Activated CD8-positive, alpha-beta memory T cell treated with anti-CD3 and anti-CD28 coated beads, Interleukin-2, amount 50 U/mL, for 4 hours (primary cell): Measurements from ENCODE around the gene TRIM66.

Source experiments
- DNase-seq: peaks from one replicate; pipeline ENCODE4 v3.0.0-alpha.2; 2020

The TRIM66 gene

GRCh38 chr11:8654503-8654902 lies 28.0 kb downstream of the TRIM66 start:
- DNase-seq: no peak

GRCh38 chr11:8652140-8652539 lies 30.3 kb downstream of the TRIM66 start:
- DNase-seq: no peak

GRCh38 chr11:8650401-8650990 lies 32.0 kb downstream of the TRIM66 start:
- DNase-seq: no peak

GRCh38 chr11:8649361-8649760 lies 33.1 kb downstream of the TRIM66 start:
- no peak for DNase-seq

GRCh38 chr11:8646873-8647272 lies 35.6 kb downstream of the TRIM66 start:
- DNase-seq: no peak

- DNase-seq: no peak
These were observed 40.1 kb downstream of the TRIM66 start for GRCh38 chr11:8642196-8642841.

- no peak for DNase-seq
These were observed 41.1 kb downstream of the TRIM66 start for GRCh38 chr11:8641332-8641731.

GRCh38 chr11:8640267-8640906 lies 42.1 kb downstream of the TRIM66 start:
- no peak for DNase-seq

GRCh38 chr11:8639655-8640054 lies 42.8 kb downstream of the TRIM66 start:
- DNase-seq: no peak

GRCh38 chr11:8638300-8638699 lies 44.2 kb downstream of the TRIM66 start:
- no peak for DNase-seq

- no peak for DNase-seq
These were observed 46.3 kb downstream of the TRIM66 start for GRCh38 chr11:8636127-8636526.

GRCh38 chr11:8634498-8634897 lies 48.0 kb downstream of the TRIM66 start:
- DNase-seq: no peak

- DNase-seq: no peak
These were observed 50.9 kb downstream of the TRIM66 start for GRCh38 chr11:8631395-8632118.

- no peak for DNase-seq
These were observed 57.8 kb downstream of the TRIM66 start for GRCh38 chr11:8624698-8625097.

- no peak for DNase-seq
These were observed 61.3 kb downstream of the TRIM66 start for GRCh38 chr11:8621147-8621546.

GRCh38 chr11:8617063-8617462 lies 65.4 kb downstream of the TRIM66 start:
- no peak for DNase-seq

- DNase-seq: no peak
These were observed 67.0 kb downstream of the TRIM66 start for GRCh38 chr11:8615291-8616032.

GRCh38 chr11:8614497-8614896 lies 68.0 kb downstream of the TRIM66 start:
- no peak for DNase-seq

- DNase-seq: no peak
These were observed 69.4 kb downstream of the TRIM66 start for GRCh38 chr11:8613036-8613435.

- DNase-seq: no peak
These were observed 69.9 kb downstream of the TRIM66 start for GRCh38 chr11:8612522-8612921.

- no peak for DNase-seq
These were observed 71.8 kb downstream of the TRIM66 start for GRCh38 chr11:8610532-8611116.

GRCh38 chr11:8608652-8609051 lies 73.8 kb downstream of the TRIM66 start:
- no peak for DNase-seq
